Brain microvascular endothelial cell (primary cell): Measurements from ENCODE around the gene GLG1.
"Not testable (repeated sequence)": the region's sequence is repeated elsewhere in the genome, so short reads cannot be mapped to it uniquely, and the experiment has no call there.

ENCODE experiments used
- DNase-seq: peaks from one replicate; pipeline ENCODE4 v3.0.0-alpha.2; 2020
- H3K27ac ChIP-seq: fragments of 250-450 bp; sonication (Bioruptor Pico); 2 replicates; pipeline ENCODE4 v1.5.1; 2020; ENCODE audit warnings: mild to moderate bottlenecking, moderate library complexity
- H3K27me3 ChIP-seq: fragments of 250-450 bp; sonication (Bioruptor Pico); replicated peaks from 2 replicates; pipeline ENCODE4 v1.5.1; 2020; ENCODE audit warnings: mild to moderate bottlenecking
- H3K36me3 ChIP-seq: fragments of 250-450 bp; sonication (Bioruptor Pico); replicated peaks from 2 replicates; pipeline ENCODE4 v1.5.1; 2020; ENCODE audit warnings: mild to moderate bottlenecking
- H3K4me3 ChIP-seq: 2 replicates; pipeline ENCODE4 v1.5.1; 2011; ENCODE audit warnings: low read depth, mild to moderate bottlenecking, control low read depth, low read length, moderate library complexity
- CTCF ChIP-seq: IDR thresholded peaks from 2 replicates; pipeline ENCODE4 v1.5.1; 2011; ENCODE audit warnings: low read depth, mild to moderate bottlenecking, moderate library complexity, low read length, control low read depth, inconsistent platforms; ENCODE audit errors: missing control alignments
- in situ Hi-C: cut with HindIII; loops from 2 replicates; pipeline ENCODE4 v1.10.0; 2017; ENCODE audit warnings: low sequenced_read_pairs, low pct_ligation_motif_present

The GLG1 gene

GRCh38 chr16:74521691-74522090 lies 85.2 kb downstream of the GLG1 start:
- peak; percentile 63 for DNase-seq
- H3K4me3 ChIP-seq: no peak overlapping the region
- no peak for TF ChIP-seq CTCF
- H3K27me3 ChIP-seq: no peaks in the 10 kb centered on the region
- peak overlapping the region; percentile 6 for H3K27ac ChIP-seq
- in situ Hi-C loops: no loop called here
- no peaks in the 10 kb centered on the region for H3K36me3 ChIP-seq

- not testable (repeated sequence) for H3K36me3 ChIP-seq
Measured at GRCh38 chr16:74518934-74519333, 88.0 kb downstream of the GLG1 start.

GRCh38 chr16:74511961-74512360 lies 95.0 kb downstream of the GLG1 start:
- no peak for DNase-seq
- no peaks in the 10 kb centered on the region for H3K36me3 ChIP-seq
- TF ChIP-seq CTCF: no peak
- no peak overlapping the region for H3K4me3 ChIP-seq
- H3K27ac ChIP-seq: no peak overlapping the region
- H3K27me3 ChIP-seq: no peaks in the 10 kb centered on the region
- in situ Hi-C loops: no loop called here

More at GRCh38 chr16:74518934-74519333, 88.0 kb downstream of the GLG1 start:
- in situ Hi-C loops, H3K4me3 ChIP-seq, H3K27ac ChIP-seq, DNase-seq, H3K27me3 ChIP-seq: not testable (repeated sequence)

GRCh38 chr16:74505011-74505410 lies 101.9 kb downstream of the GLG1 start:
- DNase-seq: no peak
- no peak for TF ChIP-seq CTCF
- in situ Hi-C loops: no loop called here
- Histone ChIP-seq H3K27ac (no peak overlapping the region), H3K36me3 (peaks cover 7% of the 10 kb centered on the region), H3K4me3 (no peak overlapping the region), H3K27me3 (no peaks in the 10 kb centered on the region)

- Histone ChIP-seq H3K36me3 (peaks cover 7% of the 10 kb centered on the region), H3K27me3 (no peaks in the 10 kb centered on the region), H3K27ac (no peak overlapping the region), H3K4me3 (no peak overlapping the region)
- no peak for DNase-seq
- no peak for TF ChIP-seq CTCF
- in situ Hi-C loops: no loop called here
Measured at GRCh38 chr16:74503412-74503811, 103.5 kb downstream of the GLG1 start.

- no peak overlapping the region for H3K27ac ChIP-seq
- no peak overlapping the region for H3K4me3 ChIP-seq
- no peak for DNase-seq
- H3K36me3 ChIP-seq: peaks cover 7% of the 10 kb centered on the region
- H3K27me3 ChIP-seq: no peaks in the 10 kb centered on the region
- in situ Hi-C loops: no loop called here
- no peak for TF ChIP-seq CTCF
Measured at GRCh38 chr16:74501484-74502478, 105.1 kb downstream of the GLG1 start.
